Measurements from ENCODE around the gene EVC2. TPM values are rescaled to one million over a fixed set of nuclear protein-coding genes. Genes with fewer than 3 reads are reported as not detected.

The EVC2 gene
- total RNA-seq (2014; rRNA removed; shearing (Covaris generic)) (0.05 TPM in 1 of 2 replicates, not detected in the other), total RNA-seq (2022) (3.4 and 3.6 TPM in 2 replicates), Bru-seq, nascent RNA (percentile 49 among the genes with signal in this experiment), BruChase-seq, experiment 1, labeled RNA remaining after a 6-hour chase (percentile 42 among the genes with signal in this experiment), BruChase-seq, experiment 2, labeled RNA remaining after a 2-hour chase (percentile 44 among the genes with signal in this experiment)
- long read RNA-seq, partial matches to known transcripts = 0 of 9 reads
- long read RNA-seq, other reads (novel, unspliced or antisense) = 9 of 9 reads

- no TSS peak for BruUV-seq (replicated peaks)
- TF ChIP-seq CTCF (conservative IDR thresholded peaks at IDR 0.05; ENCODE audit: low read length) (no peak), EZH2phosphoT487 (IDR thresholded peaks at IDR 0.05; ENCODE audit: borderline replicate concordance, low read depth, low read length) (no peak)
- no peaks in the 10 kb centered on the region for H3K9me2 ChIP-seq (ENCODE audit: insufficient read depth, low read length)
- H3K9me3 ChIP-seq (ENCODE audit: low read length) = no peaks in the 10 kb centered on the region
- H4K20me1 ChIP-seq (ENCODE audit: insufficient read depth, low read length) = no peaks in the 10 kb centered on the region
- no peak within 1 kb of the TSS for H3K27ac ChIP-seq (ENCODE audit: low read depth, low read length, poor library complexity, severe bottlenecking)
- no peak within 1 kb of the TSS for H3K4me3 ChIP-seq (ENCODE audit: low read depth, low read length, poor library complexity, severe bottlenecking)
- no peaks in the 10 kb centered on the region for H3K79me2 ChIP-seq (ENCODE audit: insufficient read depth, low read depth, low read length)
- ChIA-PET POLR2A (no interaction called here), CTCF (ENCODE audit: unreplicated experiment) (no interaction called here)
- no peaks in the 10 kb centered on the region for H3K36me3 ChIP-seq (ENCODE audit: insufficient read depth, low read length)
- H3K4me2 ChIP-seq (ENCODE audit: low read length) = peak within 1 kb of the TSS; percentile 20; the same call in 1 of the 2 replicates
- no peak within 1 kb of the TSS for H2AFZ ChIP-seq (ENCODE audit: low read length)
- DNase-seq (ENCODE audit: low spot score) = no peak
- intact Hi-C loops (cut with micrococcal nuclease; ENCODE audit: unreplicated experiment) = no loop called here
- H3K4me1 ChIP-seq (ENCODE audit: insufficient read depth, low read length, poor library complexity, severe bottlenecking) = no peaks in the 10 kb centered on the region
These were observed at the start of gene EVC2 for GRCh38 chr4:5708449-5709206. Gene EVC2, minus strand, starts transcription at chr4:5708559. Its CDS starts 46 bp downstream, at chr4:5708513.

- Histone ChIP-seq H3K4me1 (ENCODE audit: insufficient read depth, low read length, poor library complexity, severe bottlenecking) (no peaks in the 10 kb centered on the region), H3K9me2 (ENCODE audit: insufficient read depth, low read length) (no peaks in the 10 kb centered on the region), H3K4me3 (ENCODE audit: low read depth, low read length, poor library complexity, severe bottlenecking) (no peak overlapping the region), H2AFZ (ENCODE audit: low read length) (no peak overlapping the region), H3K27ac (ENCODE audit: low read depth, low read length, poor library complexity, severe bottlenecking) (no peak overlapping the region), H4K20me1 (ENCODE audit: insufficient read depth, low read length) (no peaks in the 10 kb centered on the region), H3K9me3 (ENCODE audit: low read length) (no peaks in the 10 kb centered on the region), H3K79me2 (ENCODE audit: insufficient read depth, low read depth, low read length) (no peaks in the 10 kb centered on the region), H3K4me2 (ENCODE audit: low read length) (no peak overlapping the region), H3K36me3 (ENCODE audit: insufficient read depth, low read length) (no peaks in the 10 kb centered on the region)
- no TSS peak for BruUV-seq (replicated peaks)
- TF ChIP-seq EZH2phosphoT487 (IDR thresholded peaks at IDR 0.05; ENCODE audit: borderline replicate concordance, low read depth, low read length) (no peak), CTCF (conservative IDR thresholded peaks at IDR 0.05; ENCODE audit: low read length) (no peak)
- DNase-seq (ENCODE audit: low spot score) = no peak
- intact Hi-C loops (cut with micrococcal nuclease; ENCODE audit: unreplicated experiment) = no loop called here
- ChIA-PET POLR2A (no interaction called here), CTCF (ENCODE audit: unreplicated experiment) (no interaction called here)
These were observed 49.6 kb upstream of the EVC2 start for GRCh38 chr4:5757954-5758353.

- Histone ChIP-seq H3K36me3 (ENCODE audit: insufficient read depth, low read length) (no peaks in the 10 kb centered on the region), H3K4me1 (ENCODE audit: insufficient read depth, low read length, poor library complexity, severe bottlenecking) (no peaks in the 10 kb centered on the region), H4K20me1 (ENCODE audit: insufficient read depth, low read length) (no peaks in the 10 kb centered on the region), H3K27ac (ENCODE audit: low read depth, low read length, poor library complexity, severe bottlenecking) (no peak overlapping the region), H3K4me3 (ENCODE audit: low read depth, low read length, poor library complexity, severe bottlenecking) (no peak overlapping the region), H2AFZ (ENCODE audit: low read length) (no peak overlapping the region), H3K9me3 (ENCODE audit: low read length) (no peaks in the 10 kb centered on the region), H3K79me2 (ENCODE audit: insufficient read depth, low read depth, low read length) (no peaks in the 10 kb centered on the region), H3K9me2 (ENCODE audit: insufficient read depth, low read length) (no peaks in the 10 kb centered on the region), H3K4me2 (ENCODE audit: low read length) (no peak overlapping the region)
- DNase-seq (ENCODE audit: low spot score) = no peak
- CTCF ChIA-PET (ENCODE audit: unreplicated experiment) = no interaction called here
- no peak for TF ChIP-seq CTCF (conservative IDR thresholded peaks at IDR 0.05; ENCODE audit: low read length)
- no peak for TF ChIP-seq EZH2phosphoT487 (IDR thresholded peaks at IDR 0.05; ENCODE audit: borderline replicate concordance, low read depth, low read length)
- intact Hi-C loops (cut with micrococcal nuclease; ENCODE audit: unreplicated experiment) = no loop called here
- POLR2A ChIA-PET = no interaction called here
- BruUV-seq (replicated peaks) = no TSS peak
These were observed 49.2 kb upstream of the EVC2 start for GRCh38 chr4:5757536-5757935.
